ENCODE measurements around the gene SLC16A3. TPM values are rescaled to one million over a fixed set of nuclear protein-coding genes. Genes with fewer than 3 reads are reported as not detected.
A peak's percentile ranks its signal among the peaks of the same experiment; 100 is the strongest.

Gene SLC16A3
- total and polyA plus RNA-seq, 2 experiments from 2014 or later = 3.5 to 10.6 TPM

- DNase-seq (ENCODE audit: low spot score) (no peak), ATAC-seq (no peak)
- Histone ChIP-seq H3K4me3 (no peak overlapping the region), H3K27me3 (ENCODE audit: insufficient read depth) (no peaks in the 10 kb centered on the region), H3F3A (replicated peaks; ENCODE audit: low read depth) (peaks cover 7% of the 10 kb centered on the region), H3K9me2 (ENCODE audit: insufficient read depth) (no peaks in the 10 kb centered on the region), H3K4me2 (no peak overlapping the region), H3K4me1 (ENCODE audit: insufficient read depth) (no peaks in the 10 kb centered on the region), H2AFZ (no peak overlapping the region), H3K36me3 (ENCODE audit: insufficient read depth) (peaks cover 52% of the 10 kb centered on the region), H4K20me1 (replicated peaks; ENCODE audit: insufficient read depth) (peaks cover 47% of the 10 kb centered on the region), H3K27ac (ENCODE audit: low read depth) (no peak overlapping the region), H3K79me2 (replicated peaks; ENCODE audit: insufficient read depth) (peaks cover 50% of the 10 kb centered on the region)
- Mint-ChIP-seq H3K27ac (no peak overlapping the region), H3K4me1 (no peaks in the 10 kb centered on the region; the same call in 2 of the 3 replicates), H3K4me3 (no peak overlapping the region), H3K27me3 (ENCODE audit: insufficient read depth, low read depth, poor library complexity) (peaks cover 11% of the 10 kb centered on the region), H3K36me3 (ENCODE audit: low read depth) (peaks cover 81% of the 10 kb centered on the region), H3K9me3 (peaks cover 7% of the 10 kb centered on the region; the same call in 2 of the 3 replicates)
- no peak for TF ChIP-seq EZH2 (IDR thresholded peaks at IDR 0.05; ENCODE audit: low read depth, unreplicated experiment)
- TF ChIP-seq ZNF114 (CRISPR knock-in tag; IDR thresholded peaks at IDR 0.05) = no peak
- TF ChIP-seq, protein P1, sequence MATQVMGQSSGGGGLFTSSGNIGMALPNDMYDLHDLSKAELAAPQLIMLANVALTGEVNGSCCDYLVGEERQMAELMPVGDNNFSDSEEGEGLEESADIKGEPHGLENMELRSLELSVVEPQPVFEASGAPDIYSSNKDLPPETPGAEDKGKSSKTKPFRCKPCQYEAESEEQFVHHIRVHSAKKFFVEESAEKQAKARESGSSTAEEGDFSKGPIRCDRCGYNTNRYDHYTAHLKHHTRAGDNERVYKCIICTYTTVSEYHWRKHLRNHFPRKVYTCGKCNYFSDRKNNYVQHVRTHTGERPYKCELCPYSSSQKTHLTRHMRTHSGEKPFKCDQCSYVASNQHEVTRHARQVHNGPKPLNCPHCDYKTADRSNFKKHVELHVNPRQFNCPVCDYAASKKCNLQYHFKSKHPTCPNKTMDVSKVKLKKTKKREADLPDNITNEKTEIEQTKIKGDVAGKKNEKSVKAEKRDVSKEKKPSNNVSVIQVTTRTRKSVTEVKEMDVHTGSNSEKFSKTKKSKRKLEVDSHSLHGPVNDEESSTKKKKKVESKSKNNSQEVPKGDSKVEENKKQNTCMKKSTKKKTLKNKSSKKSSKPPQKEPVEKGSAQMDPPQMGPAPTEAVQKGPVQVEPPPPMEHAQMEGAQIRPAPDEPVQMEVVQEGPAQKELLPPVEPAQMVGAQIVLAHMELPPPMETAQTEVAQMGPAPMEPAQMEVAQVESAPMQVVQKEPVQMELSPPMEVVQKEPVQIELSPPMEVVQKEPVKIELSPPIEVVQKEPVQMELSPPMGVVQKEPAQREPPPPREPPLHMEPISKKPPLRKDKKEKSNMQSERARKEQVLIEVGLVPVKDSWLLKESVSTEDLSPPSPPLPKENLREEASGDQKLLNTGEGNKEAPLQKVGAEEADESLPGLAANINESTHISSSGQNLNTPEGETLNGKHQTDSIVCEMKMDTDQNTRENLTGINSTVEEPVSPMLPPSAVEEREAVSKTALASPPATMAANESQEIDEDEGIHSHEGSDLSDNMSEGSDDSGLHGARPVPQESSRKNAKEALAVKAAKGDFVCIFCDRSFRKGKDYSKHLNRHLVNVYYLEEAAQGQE (IDR thresholded peaks at IDR 0.05; ENCODE audit: unreplicated experiment) = no peak
These were observed 22.1 kb downstream of the SLC16A3 start for GRCh38 chr17:82250868-82251500.

- Histone ChIP-seq H3K27ac (ENCODE audit: low read depth) (peak overlapping the region; percentile 32; the same call in 1 of the 2 replicates), H3K4me2 (no peak overlapping the region), H2AFZ (no peak overlapping the region), H3K4me3 (no peak overlapping the region), H4K20me1 (replicated peaks; ENCODE audit: insufficient read depth) (peaks cover 53% of the 10 kb centered on the region), H3K4me1 (ENCODE audit: insufficient read depth) (no peaks in the 10 kb centered on the region), H3F3A (replicated peaks; ENCODE audit: low read depth) (peaks cover 8% of the 10 kb centered on the region), H3K79me2 (replicated peaks; ENCODE audit: insufficient read depth) (peaks cover 65% of the 10 kb centered on the region), H3K9me2 (ENCODE audit: insufficient read depth) (no peaks in the 10 kb centered on the region), H3K36me3 (ENCODE audit: insufficient read depth) (peaks cover 61% of the 10 kb centered on the region), H3K27me3 (ENCODE audit: insufficient read depth) (no peaks in the 10 kb centered on the region)
- Mint-ChIP-seq H3K4me3 (no peak overlapping the region; the same call in 2 of the 3 replicates), H3K27ac (no peak overlapping the region), H3K9me3 (peaks cover 7% of the 10 kb centered on the region; the same call in 2 of the 3 replicates), H3K4me1 (no peaks in the 10 kb centered on the region; the same call in 2 of the 3 replicates), H3K27me3 (ENCODE audit: insufficient read depth, low read depth, poor library complexity) (peaks cover 11% of the 10 kb centered on the region), H3K36me3 (ENCODE audit: low read depth) (peaks cover 81% of the 10 kb centered on the region)
- TF ChIP-seq CTCF (conservative IDR thresholded peaks at IDR 0.05; ENCODE audit: low read depth in 2 of 2) (no peak), EZH2phosphoT487 (IDR thresholded peaks at IDR 0.05; ENCODE audit: unreplicated experiment) (no peak), CREB1 (CRISPR knock-in tag; IDR thresholded peaks at IDR 0.05; ENCODE audit: low read depth) (no peak), NANOG (IDR thresholded peaks at IDR 0.05; ENCODE audit: borderline replicate concordance) (no peak), ZNF331 (CRISPR knock-in tag; IDR thresholded peaks at IDR 0.05; ENCODE audit: low read depth) (no peak)
- no peak for ATAC-seq
- no peak for DNase-seq (ENCODE audit: low spot score)
These were observed 23.8 kb downstream of the SLC16A3 start for GRCh38 chr17:82252511-82253178.

Data from GM23338 (cell line).